Vagina (tissue), 2 donors: ENCODE measurements around the gene ZNF484.

Experiments used
- POLR2A ChIP-seq, 2 donors: fragments of 450-650 bp; IDR thresholded peaks; one replicate each; pipeline ENCODE4 v1.6.1; 2017; ENCODE audit warnings: antibody characterized with exemption in 2 of 2, mild to moderate bottlenecking in 2 of 2, moderate library complexity in 2 of 2
- TF ChIP-seq, protein P1 (sequence below), 3 experiments: fragments of 450-650 bp in 2 of 3; fragments of 200-600 bp in 1 of 3; sonication (generic) in 1 of 3; IDR thresholded peaks; one replicate each; pipeline ENCODE4 v1.5.1; 2017 to 2019; ENCODE audit warnings: antibody characterized with exemption in 3 of 3, mild to moderate bottlenecking in 2 of 3, moderate library complexity in 2 of 3

DNA sequence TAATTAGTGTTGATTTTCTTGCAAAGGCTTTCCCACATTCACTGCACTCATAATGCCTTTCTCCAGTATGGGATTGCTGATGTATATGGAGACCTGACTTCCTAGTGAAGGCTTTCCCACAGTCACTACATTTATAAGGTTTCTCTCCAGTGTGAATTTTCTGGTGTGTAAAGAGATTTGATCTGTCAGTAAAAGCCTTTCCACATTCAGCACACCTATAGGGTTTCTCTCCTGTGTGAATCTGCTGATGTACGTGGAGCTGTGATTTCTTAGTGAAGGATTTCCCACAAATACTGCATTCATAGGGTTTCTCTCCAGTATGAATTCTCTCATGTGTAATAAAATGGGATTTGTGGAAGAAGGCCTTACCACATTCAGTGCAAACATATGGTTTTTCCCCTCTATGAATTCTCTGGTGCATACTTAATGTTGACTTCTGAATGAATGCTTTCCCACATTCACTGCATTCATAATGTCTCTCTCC, 31.1 kb downstream of the ZNF484 start:
- TF ChIP-seq, protein P1, sequence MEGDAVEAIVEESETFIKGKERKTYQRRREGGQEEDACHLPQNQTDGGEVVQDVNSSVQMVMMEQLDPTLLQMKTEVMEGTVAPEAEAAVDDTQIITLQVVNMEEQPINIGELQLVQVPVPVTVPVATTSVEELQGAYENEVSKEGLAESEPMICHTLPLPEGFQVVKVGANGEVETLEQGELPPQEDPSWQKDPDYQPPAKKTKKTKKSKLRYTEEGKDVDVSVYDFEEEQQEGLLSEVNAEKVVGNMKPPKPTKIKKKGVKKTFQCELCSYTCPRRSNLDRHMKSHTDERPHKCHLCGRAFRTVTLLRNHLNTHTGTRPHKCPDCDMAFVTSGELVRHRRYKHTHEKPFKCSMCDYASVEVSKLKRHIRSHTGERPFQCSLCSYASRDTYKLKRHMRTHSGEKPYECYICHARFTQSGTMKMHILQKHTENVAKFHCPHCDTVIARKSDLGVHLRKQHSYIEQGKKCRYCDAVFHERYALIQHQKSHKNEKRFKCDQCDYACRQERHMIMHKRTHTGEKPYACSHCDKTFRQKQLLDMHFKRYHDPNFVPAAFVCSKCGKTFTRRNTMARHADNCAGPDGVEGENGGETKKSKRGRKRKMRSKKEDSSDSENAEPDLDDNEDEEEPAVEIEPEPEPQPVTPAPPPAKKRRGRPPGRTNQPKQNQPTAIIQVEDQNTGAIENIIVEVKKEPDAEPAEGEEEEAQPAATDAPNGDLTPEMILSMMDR (IDR thresholded peaks at IDR 0.05) = no peak
- no peak for TF ChIP-seq POLR2A (IDR thresholded peaks at IDR 0.05)
